Tibial nerve (tissue), 4 donors: ENCODE results near the gene NOP58. TPM values are rescaled to one million over a fixed set of nuclear protein-coding genes. Genes with fewer than 3 reads are reported as not detected.
"Not testable (repeated sequence)": the region's sequence is repeated elsewhere in the genome, so short reads cannot be mapped to it uniquely, and the experiment has no call there.

Source experiments
- DNase-seq, 2 donors: peaks; one replicate each; pipeline ENCODE4 v3.0.0-alpha.2; 2019; ENCODE audit warnings: low spot score in 2 of 2
- H3K27ac ChIP-seq, 4 donors: fragments of 200-600 bp; sonication (generic) in 3 of 4; one replicate each; pipeline ENCODE4 v1.5.1; 2017 to 2019; ENCODE audit warnings: mild to moderate bottlenecking in 1 of 4
- H3K27me3 ChIP-seq, 2 donors: fragments of 200-600 bp; sonication (generic) in 1 of 2; one replicate each; pipeline versions ENCODE4 v1.5.1 to v1.6.0; 2017 to 2019
- H3K36me3 ChIP-seq, 3 donors: fragments of 200-600 bp; sonication (generic); one replicate each; pipeline ENCODE4 v1.5.1; 2018 to 2019
- H3K4me1 ChIP-seq, 4 donors: fragments of 200-600 bp; sonication (generic) in 3 of 4; one replicate each; pipeline ENCODE4 v1.5.1; 2017 to 2019
- H3K4me3 ChIP-seq, 4 donors: fragments of 200-600 bp; sonication (generic) in 3 of 4; one replicate each; pipeline ENCODE4 v1.5.1; 2017 to 2019; ENCODE audit warnings: mild to moderate bottlenecking in 1 of 4, moderate library complexity in 1 of 4
- H3K9me3 ChIP-seq, 4 donors: fragments of 200-600 bp; sonication (generic) in 3 of 4; one replicate each; pipeline ENCODE4 v1.5.1; 2017 to 2019
- EP300 ChIP-seq, 2 donors: sonication (generic); formaldehyde crosslinking; IDR thresholded peaks; one replicate each; pipeline ENCODE4 v1.6.1; 2017; ENCODE audit warnings: antibody characterized with exemption in 2 of 2, mild to moderate bottlenecking in 1 of 2
- POLR2A ChIP-seq, 2 donors: fragments of 450-650 bp; IDR thresholded peaks; one replicate each; pipeline ENCODE4 v1.6.1; 2017; ENCODE audit warnings: antibody characterized with exemption in 2 of 2, mild to moderate bottlenecking in 2 of 2, moderate library complexity in 2 of 2
- WGBS, 2 donors: methylation state at CpG; one replicate each; pipeline ENCODE4 v1.1.5; 2018; 5-methylcytosine and 5-hydroxymethylcytosine counted together
- total RNA-seq, 4 donors: library from RNA; depleted of rRNA; stranded (reverse); fragments of >200 nt; gene quantifications; one replicate each; pipeline ENCODE4 v1.1.0, GENCODE V29; 2016
- TF ChIP-seq, protein P1 (sequence below), 5 experiments: fragments of 200-600 bp in 3 of 5; fragments of 450-650 bp in 2 of 5; sonication (generic) in 3 of 5; IDR thresholded peaks; one replicate each; pipeline ENCODE4 v1.5.1; 2016 to 2019; ENCODE audit warnings: antibody characterized with exemption in 5 of 5, mild to moderate bottlenecking in 3 of 5, moderate library complexity in 2 of 5

Gene NOP58
- total RNA-seq, 4 donors from 2014 or later: 52.9 to 72.8 (median 69.6) TPM

DNA sequence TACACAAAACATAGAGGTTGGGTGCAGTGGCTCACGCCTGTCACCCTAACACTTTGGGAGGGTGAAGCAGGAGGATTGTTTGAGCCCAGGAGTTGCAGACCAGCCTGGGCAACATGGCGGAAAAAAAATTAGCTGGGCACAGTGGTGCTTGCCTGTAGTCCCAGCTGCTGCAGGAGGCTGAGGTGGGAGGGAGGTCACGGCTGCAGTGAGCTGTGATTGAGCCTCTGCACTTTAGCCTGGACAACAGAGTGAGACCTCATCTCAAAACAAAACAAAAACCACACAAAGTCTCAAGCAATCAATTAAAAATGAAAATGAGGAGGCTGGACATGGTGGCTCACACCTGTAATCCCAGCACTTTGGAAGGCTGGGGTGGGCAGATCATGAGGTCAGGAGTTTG is 4.9 kb downstream of the NOP58 start:
- TF ChIP-seq, protein P1, sequence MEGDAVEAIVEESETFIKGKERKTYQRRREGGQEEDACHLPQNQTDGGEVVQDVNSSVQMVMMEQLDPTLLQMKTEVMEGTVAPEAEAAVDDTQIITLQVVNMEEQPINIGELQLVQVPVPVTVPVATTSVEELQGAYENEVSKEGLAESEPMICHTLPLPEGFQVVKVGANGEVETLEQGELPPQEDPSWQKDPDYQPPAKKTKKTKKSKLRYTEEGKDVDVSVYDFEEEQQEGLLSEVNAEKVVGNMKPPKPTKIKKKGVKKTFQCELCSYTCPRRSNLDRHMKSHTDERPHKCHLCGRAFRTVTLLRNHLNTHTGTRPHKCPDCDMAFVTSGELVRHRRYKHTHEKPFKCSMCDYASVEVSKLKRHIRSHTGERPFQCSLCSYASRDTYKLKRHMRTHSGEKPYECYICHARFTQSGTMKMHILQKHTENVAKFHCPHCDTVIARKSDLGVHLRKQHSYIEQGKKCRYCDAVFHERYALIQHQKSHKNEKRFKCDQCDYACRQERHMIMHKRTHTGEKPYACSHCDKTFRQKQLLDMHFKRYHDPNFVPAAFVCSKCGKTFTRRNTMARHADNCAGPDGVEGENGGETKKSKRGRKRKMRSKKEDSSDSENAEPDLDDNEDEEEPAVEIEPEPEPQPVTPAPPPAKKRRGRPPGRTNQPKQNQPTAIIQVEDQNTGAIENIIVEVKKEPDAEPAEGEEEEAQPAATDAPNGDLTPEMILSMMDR (IDR thresholded peaks at IDR 0.05): no peak
- TF ChIP-seq POLR2A (IDR thresholded peaks at IDR 0.05) (no peak), EP300 (IDR thresholded peaks at IDR 0.05) (no peak)
- Histone ChIP-seq H3K27me3 (no peaks in the 10 kb centered on the region), H3K36me3 (peaks cover 0 to 4% (median under 1%) of the 10 kb centered on the region in 3 donors), H3K27ac (no peak overlapping the region), H3K4me1 (peaks cover 0 to 47% (median 14%) of the 10 kb centered on the region in 4 donors), H3K4me3 (no peak overlapping the region), H3K9me3 (no peaks in the 10 kb centered on the region)
- 72 to 89% methylated on average over 3 of the region's 3 CpGs for WGBS, 2 donors
- DNase-seq: no peak

DNA sequence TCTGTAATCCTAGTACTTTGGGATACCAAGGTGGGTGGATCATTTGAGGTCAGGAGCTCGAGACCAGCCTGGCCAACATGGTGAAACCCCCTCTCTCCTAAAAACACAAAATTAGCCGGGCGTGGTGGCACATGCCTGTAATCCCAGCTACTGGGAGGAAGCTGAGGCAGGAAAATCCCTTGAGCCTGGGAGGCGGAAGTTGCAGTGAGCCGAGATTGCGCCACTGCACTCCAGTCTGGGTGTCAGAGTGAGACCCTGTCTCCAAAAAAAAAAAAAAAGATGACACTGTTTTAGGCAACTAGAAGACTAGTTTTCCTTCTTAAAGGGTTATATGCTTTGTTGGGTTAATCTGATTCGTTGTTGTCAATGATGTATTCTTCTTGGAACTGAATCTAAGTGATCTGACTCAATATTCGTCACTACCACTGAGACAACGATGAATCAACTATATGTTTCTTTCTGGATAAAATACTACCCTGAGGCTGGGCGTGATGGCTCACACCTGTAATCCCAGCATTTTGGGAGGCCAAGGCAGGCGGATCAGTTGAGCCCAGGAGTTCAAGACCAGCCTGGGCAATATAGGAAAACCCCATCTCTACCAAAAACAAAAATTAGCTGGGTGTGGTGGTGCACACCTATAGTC is 10.6 kb downstream of the NOP58 start:
- peaks cover 4 to 42% (median 7%) of the 10 kb centered on the region in 3 donors for H3K36me3 ChIP-seq
- H3K9me3 ChIP-seq: not testable (repeated sequence)

GRCh38 chr2:202278036-202278760 is 12.6 kb downstream of the NOP58 start:
- TF ChIP-seq, protein P1 (IDR thresholded peaks at IDR 0.05): no peak
- TF ChIP-seq EP300 (IDR thresholded peaks at IDR 0.05) (no peak), POLR2A (IDR thresholded peaks at IDR 0.05) (no peak)
- Histone ChIP-seq H3K4me3 (no peak overlapping the region), H3K27me3 (no peaks in the 10 kb centered on the region), H3K4me1 (peaks cover 0 to 24% (median 0%) of the 10 kb centered on the region in 4 donors), H3K9me3 (no peaks in the 10 kb centered on the region), H3K27ac (peak overlapping the region in 1 of 4 donors; percentile 46), H3K36me3 (peaks cover 4 to 57% (median 12%) of the 10 kb centered on the region in 3 donors)
- no peak for DNase-seq
- 68 to 72% methylated on average over 6 of the region's 6 CpGs for WGBS, 2 donors

More for the DNA sequence above, 10.6 kb downstream of the NOP58 start:
- not testable (repeated sequence) for H3K27me3 ChIP-seq, DNase-seq, H3K27ac ChIP-seq, H3K4me3 ChIP-seq
- peaks cover 0 to 34% (median 0%) of the 10 kb centered on the region in 4 donors for H3K4me1 ChIP-seq
- 88 to 89% methylated on average over 11 of the region's 11 CpGs for WGBS, 2 donors

GRCh38 chr2:202278944-202279343 is 13.4 kb downstream of the NOP58 start:
- 10 to 16% methylated on average over 1 of the region's 1 CpG for WGBS, 2 donors
- Histone ChIP-seq H3K27ac (peak overlapping the region in 1 of 4 donors; percentile 46), H3K9me3 (no peaks in the 10 kb centered on the region), H3K4me3 (no peak overlapping the region), H3K27me3 (no peaks in the 10 kb centered on the region), H3K36me3 (peaks cover 4 to 64% (median 18%) of the 10 kb centered on the region in 3 donors), H3K4me1 (peaks cover 0 to 18% (median 0%) of the 10 kb centered on the region in 4 donors)
- DNase-seq: no peak
- TF ChIP-seq EP300 (IDR thresholded peaks at IDR 0.05) (no peak), POLR2A (IDR thresholded peaks at IDR 0.05) (no peak)
- TF ChIP-seq, protein P1 (IDR thresholded peaks at IDR 0.05): peak in 4 of 5 experiments; percentile 24 to 34 (median 31)

GRCh38 chr2:202286595-202286994 is 21.0 kb downstream of the NOP58 start:
- TF ChIP-seq, protein P1 (IDR thresholded peaks at IDR 0.05): no peak
- TF ChIP-seq EP300 (IDR thresholded peaks at IDR 0.05): no peak
- TF ChIP-seq POLR2A (IDR thresholded peaks at IDR 0.05): no peak
- Histone ChIP-seq H3K4me3 (no peak overlapping the region), H3K27me3 (no peaks in the 10 kb centered on the region), H3K9me3 (no peaks in the 10 kb centered on the region), H3K36me3 (peaks cover 3 to 94% (median 33%) of the 10 kb centered on the region in 3 donors), H3K27ac (no peak overlapping the region), H3K4me1 (no peaks in the 10 kb centered on the region)
- DNase-seq: no peak
